ENCODE data around the gene SLC18B1. TPM values are rescaled to one million over a fixed set of nuclear protein-coding genes. Genes with fewer than 3 reads are reported as not detected.

Gene SLC18B1
- polyA plus RNA-seq (2011; rRNA removed) (7.5 and 10.2 TPM in 2 replicates), polyA minus RNA-seq (2011; rRNA and poly(A)+ RNA removed) (3.0 and 5.0 TPM in 2 replicates)

GRCh38 chr6:132797951-132798868 is at the start of gene SLC18B1:
SLC18B1 (minus strand) TSS chr6:132798637; CDS start chr6:132798456, 181 bp downstream.
- no peak for DNase-seq (ENCODE audit: low read depth, low spot score)
- no peak for TF ChIP-seq CTCF (IDR thresholded peaks at IDR 0.05; ENCODE audit: low read depth, low read length)
- ChIA-PET POLR2A (interaction anchor here (0.6 to 2.1 kb wide), 4 partner anchors 16 to 1115 kb away, joined by 3 to 15 read pairs (median 6); partner anchors contain the start of genes RPS12 and STX7), CTCF (interaction anchor here (0.6 to 4.4 kb wide), 28 partner anchors 9 to 1170 kb away, joined by 3 to 79 read pairs (median 4); no protein-coding TSS in a partner anchor)
- Histone ChIP-seq H3K27me3 (ENCODE audit: control insufficient read depth, insufficient read depth, low read length) (peaks cover 2% of the 10 kb centered on the region), H3K27ac (ENCODE audit: low read depth, low read length) (peak within 1 kb of the TSS; percentile 11), H3K9me3 (ENCODE audit: control insufficient read depth, insufficient read depth, low read length) (no peaks in the 10 kb centered on the region; the same call in 1 of the 2 replicates), H3K4me3 (ENCODE audit: low read depth, low read length) (peak within 1 kb of the TSS; percentile 79)

- no peak for TF ChIP-seq CTCF (IDR thresholded peaks at IDR 0.05; ENCODE audit: low read depth, low read length)
- H3K4me3 ChIP-seq (ENCODE audit: low read depth, low read length) = no peak overlapping the region
- ChIA-PET CTCF (interaction anchor here (1.1 to 2.0 kb wide), 2 partner anchors 13 to 1253 kb away, joined by 3 to 9 read pairs; no protein-coding TSS in a partner anchor), POLR2A (no interaction called here)
- no peak overlapping the region for H3K27ac ChIP-seq (ENCODE audit: low read depth, low read length)
- no peaks in the 10 kb centered on the region for H3K27me3 ChIP-seq (ENCODE audit: control insufficient read depth, insufficient read depth, low read length)
- H3K9me3 ChIP-seq (ENCODE audit: control insufficient read depth, insufficient read depth, low read length) = no peaks in the 10 kb centered on the region
- DNase-seq (ENCODE audit: low read depth, low spot score) = no peak
Observed at GRCh38 chr6:132843316-132844035, 45.0 kb upstream of the SLC18B1 start.

GRCh38 chr6:132841966-132842365 is 43.5 kb upstream of the SLC18B1 start:
- H3K4me3 ChIP-seq (ENCODE audit: low read depth, low read length) = no peak overlapping the region
- ChIA-PET CTCF (interaction anchor here (0.7 kb wide), 1 partner anchor 11 kb away, joined by 4 read pairs; no protein-coding TSS in a partner anchor), POLR2A (no interaction called here)
- no peaks in the 10 kb centered on the region for H3K27me3 ChIP-seq (ENCODE audit: control insufficient read depth, insufficient read depth, low read length)
- TF ChIP-seq CTCF (IDR thresholded peaks at IDR 0.05; ENCODE audit: low read depth, low read length) = no peak
- no peak for DNase-seq (ENCODE audit: low read depth, low spot score)
- H3K27ac ChIP-seq (ENCODE audit: low read depth, low read length) = no peak overlapping the region
- H3K9me3 ChIP-seq (ENCODE audit: control insufficient read depth, insufficient read depth, low read length) = no peaks in the 10 kb centered on the region

- POLR2A ChIA-PET = no interaction called here
- Histone ChIP-seq H3K27me3 (ENCODE audit: control insufficient read depth, insufficient read depth, low read length) (no peaks in the 10 kb centered on the region), H3K4me3 (ENCODE audit: low read depth, low read length) (no peak overlapping the region), H3K27ac (ENCODE audit: low read depth, low read length) (no peak overlapping the region), H3K9me3 (ENCODE audit: control insufficient read depth, insufficient read depth, low read length) (no peaks in the 10 kb centered on the region; the same call in 1 of the 2 replicates)
- no peak for TF ChIP-seq CTCF (IDR thresholded peaks at IDR 0.05; ENCODE audit: low read depth, low read length)
- CTCF ChIA-PET = interaction anchor here (2.1 to 3.7 kb wide), 2 partner anchors 10 to 129 kb away, joined by 5 to 29 read pairs; no protein-coding TSS in a partner anchor
- DNase-seq (ENCODE audit: low read depth, low spot score) = no peak
Observed at GRCh38 chr6:132832891-132833290, 34.5 kb upstream of the SLC18B1 start.
